Measurements from ENCODE around the gene AFF4.
"Not testable (repeated sequence)": the region's sequence is repeated elsewhere in the genome, so short reads cannot be mapped to it uniquely, and the experiment has no call there.

AFF4 gene

DNA sequence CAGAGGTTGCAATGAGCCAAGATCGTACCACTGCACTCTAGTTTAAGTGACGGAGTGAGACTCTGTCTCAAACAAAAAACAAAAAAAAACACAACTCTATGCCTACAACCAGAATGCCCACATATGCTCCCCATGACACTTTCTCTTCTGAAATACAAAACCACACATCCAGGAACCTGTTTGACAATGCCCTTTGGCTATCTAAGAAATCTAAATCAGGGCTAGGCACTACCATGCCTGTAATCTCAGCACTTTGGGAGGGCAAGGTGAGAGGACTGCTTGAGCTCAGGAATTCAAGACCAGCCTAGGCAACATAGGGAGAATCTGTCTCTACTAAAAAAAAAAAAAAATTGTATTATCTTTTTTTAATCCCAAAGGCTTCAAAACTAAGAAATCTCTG, 10.6 kb downstream of the AFF4 start:
- no peak for DNase-seq

DNA sequence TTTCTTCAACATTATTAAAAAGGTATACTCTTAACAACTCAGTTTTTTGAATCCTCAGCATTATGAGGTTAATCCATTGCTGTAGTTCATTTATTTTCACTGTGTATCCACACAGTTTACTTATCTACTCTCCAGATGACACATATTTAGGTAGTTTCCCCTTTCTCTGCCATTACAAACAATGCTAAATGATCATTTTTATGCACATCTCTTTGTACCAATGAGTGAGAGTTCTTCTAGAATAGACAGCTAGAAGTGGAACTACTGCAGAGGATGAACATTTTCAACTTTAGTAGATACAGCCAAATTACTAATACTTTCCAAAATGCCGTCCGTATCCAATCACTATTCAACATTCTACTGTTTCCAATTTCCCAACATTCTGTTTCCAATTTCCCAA, 11.5 kb downstream of the AFF4 start:
- DNase-seq, result no peak

DNA sequence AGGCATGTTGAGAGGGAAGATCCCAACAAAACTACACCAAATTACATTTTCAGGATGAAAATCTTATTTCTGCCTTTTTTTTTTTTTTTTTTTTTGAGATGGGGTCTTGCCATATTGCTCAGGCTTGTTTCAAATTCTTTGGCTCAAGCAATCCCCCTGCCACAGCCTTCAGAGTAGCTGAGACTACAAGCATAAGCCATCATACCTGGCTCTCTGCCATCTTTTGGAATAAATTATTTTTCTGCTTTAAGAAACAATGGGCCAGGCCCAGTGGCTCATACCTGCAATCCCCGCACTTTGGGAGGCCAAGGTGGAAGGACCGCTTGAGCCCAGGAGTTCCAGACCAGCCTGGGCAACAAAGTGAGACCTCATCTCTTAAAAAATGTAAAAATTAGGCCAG, 14.3 kb downstream of the AFF4 start:
- no peak for DNase-seq

- DNase-seq, result no peak
Measured at GRCh38 chr5:132947671-132948070, 15.8 kb downstream of the AFF4 start.

DNA sequence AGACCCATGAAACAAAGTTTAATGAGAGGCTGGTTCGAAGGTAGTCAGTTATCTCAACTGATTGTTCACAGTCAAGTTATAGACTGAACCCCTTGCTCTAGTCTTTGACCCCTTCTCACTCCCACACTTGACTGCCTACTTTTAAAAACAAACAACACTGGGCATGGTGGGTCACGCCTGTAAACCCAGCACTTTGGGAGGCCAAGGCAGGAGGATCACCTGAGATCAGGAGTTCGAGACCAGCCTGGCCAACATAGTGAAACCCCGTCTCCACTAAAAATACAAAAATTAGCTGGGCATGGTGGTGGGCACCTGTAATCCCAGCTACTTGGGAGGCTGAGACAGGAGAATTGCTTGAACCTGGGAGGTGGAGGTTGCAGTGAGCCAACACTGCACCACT, 18.1 kb downstream of the AFF4 start:
- not testable (repeated sequence) for DNase-seq

- no peak for DNase-seq
Measured at GRCh38 chr5:132943362-132944022, 19.9 kb downstream of the AFF4 start.

DNA sequence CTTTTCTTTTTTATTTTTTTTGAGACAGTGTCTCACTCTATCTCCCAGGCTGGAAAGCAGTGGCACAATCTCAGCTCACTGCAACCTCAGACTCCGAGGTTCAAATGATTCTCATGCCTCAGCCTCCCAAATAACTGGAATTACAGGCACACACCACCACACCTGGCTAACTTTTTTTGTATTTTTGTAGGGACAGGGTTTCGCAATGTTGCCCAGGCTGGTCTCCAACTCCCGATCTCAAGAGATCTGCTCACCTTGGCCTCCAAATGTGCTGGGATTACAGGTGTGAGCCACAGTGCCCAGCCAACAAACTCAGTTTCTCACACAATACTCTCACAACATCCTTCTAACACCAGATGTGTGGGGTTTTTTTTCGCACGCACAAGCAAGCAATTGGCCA, 22.1 kb downstream of the AFF4 start:
- DNase-seq, result no peak

DNA sequence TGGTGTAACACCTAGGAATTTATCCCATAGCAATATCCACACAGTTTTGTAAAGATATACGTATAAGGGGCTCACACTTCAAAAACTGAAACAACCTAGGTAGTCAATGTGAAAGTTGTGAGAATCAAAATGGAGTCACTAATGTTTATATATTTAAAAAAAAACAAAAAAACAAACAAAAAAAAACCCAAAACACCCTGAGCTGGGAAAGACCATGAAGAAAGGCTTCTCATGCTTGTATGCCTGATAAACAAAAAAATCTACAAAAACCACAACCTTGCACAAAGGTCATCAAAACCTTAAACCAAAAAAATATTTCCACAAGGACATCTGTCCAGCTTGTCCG, 35.4 kb downstream of the AFF4 start:
- DNase-seq, result no peak

DNA sequence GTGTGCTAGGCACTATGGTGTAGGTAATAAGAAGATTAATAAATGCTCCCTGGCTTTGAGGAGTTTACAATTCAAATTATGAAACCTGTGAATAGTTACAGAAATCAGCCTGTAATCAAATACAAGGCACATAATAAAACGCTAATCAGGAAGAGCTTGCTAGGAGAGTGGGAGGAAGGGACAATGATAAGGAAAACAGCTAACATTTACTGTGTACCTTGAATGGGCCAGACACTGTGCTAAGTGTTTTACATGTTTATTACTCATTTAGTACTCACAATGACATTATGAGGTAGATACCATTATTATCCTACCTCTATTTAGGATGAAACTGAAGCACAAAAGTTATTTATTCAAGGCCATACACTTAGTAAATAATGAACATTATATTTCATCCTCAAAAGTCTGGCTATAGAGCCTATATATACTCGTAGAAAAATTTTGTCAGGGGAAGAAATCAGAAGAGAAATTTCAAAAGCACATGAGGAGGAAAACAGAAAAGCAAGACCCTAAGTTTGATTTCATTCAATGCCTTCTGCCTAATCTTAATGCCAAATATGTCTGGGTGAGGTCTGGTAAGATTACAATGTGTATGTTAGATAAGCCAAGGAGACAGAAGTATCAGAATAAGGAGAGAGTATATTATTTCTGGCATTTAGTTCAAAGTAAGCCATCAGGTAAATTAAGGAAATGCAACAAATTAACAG, 35.9 kb downstream of the AFF4 start:
- DNase-seq, result no peak

DNA sequence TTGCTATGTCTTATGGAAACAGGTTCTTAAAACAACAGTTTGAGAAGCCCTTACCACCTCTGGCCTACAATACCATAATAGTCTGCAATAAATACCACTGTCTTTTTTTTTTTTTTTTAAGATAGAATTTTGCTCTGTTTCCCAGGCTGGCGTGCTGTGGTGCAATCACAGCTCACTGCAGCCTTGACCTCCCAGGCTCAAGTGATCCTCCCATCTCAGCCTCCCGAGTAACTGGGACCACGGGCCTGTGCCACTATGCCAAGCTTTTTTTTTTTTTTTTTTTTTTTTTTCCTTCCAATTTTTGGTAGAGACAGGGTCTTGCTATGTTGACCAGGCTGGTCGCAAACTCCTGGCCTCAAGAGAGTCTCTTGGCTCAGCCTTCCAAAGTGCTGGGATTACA, 37.0 kb downstream of the AFF4 start:
- DNase-seq, result no peak

- no peak for DNase-seq
Measured at GRCh38 chr5:132916086-132916485, 47.3 kb downstream of the AFF4 start.

DNA sequence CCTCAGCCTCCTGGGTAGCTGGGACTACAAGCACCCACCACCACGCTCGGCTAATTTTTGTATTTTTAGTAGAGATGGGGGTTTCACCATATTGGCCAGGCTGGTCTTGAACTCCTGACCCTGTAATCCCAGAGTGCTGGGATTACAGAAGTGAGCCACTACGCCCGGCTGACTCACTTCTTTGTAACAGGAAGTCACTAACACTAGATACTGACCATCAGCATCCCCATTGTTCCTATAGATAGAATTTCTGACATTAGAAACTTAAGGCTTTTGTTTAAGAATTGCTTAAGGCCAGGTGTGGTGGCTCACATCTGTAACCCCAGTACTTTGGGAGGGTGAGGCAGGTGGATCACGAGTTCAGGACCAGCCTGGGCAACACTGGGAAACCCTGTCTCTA, 47.8 kb downstream of the AFF4 start:
- DNase-seq, result no peak

- DNase-seq, result no peak
Measured at GRCh38 chr5:132909702-132910101, 53.7 kb downstream of the AFF4 start.

- DNase-seq, result no peak
Measured at GRCh38 chr5:132907161-132907560, 56.3 kb downstream of the AFF4 start.

DNA sequence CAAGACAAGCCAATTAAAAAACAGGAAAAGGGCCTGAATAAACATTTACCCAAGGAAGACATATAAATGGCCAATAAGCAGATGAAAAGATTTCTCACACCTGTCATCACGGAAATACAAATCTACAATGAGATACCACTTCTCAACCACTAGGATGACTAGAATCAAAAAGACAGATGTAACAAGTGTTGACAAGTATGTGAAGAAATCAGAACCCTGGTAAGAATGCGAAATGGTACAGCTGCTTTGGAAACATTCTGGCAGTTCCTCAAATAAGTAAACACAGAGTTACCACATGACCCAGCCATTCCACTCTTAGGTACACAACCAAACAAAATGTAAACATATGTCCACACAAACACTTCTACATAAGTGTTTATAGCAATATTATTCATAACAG, 57.5 kb downstream of the AFF4 start:
- no peak for DNase-seq

DNA sequence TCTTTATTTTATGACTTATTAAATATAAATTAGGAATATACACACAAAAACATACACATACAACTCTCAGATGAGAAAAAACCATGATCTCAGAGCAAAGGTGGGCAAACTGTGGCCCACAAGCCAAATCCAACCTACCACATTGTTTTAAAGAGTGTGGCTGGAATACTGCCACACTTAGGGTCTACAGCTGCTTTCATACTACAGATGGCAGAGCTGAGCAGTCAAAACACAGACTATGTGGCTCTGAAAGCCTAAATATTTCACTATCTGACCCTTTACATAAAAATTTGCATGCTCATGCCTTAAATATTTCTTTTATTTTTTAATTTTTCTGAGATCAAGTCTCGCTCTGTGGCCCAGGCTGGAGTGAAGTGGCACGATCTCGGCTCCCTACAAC, 61.7 kb downstream of the AFF4 start:
- no peak for DNase-seq

DNA sequence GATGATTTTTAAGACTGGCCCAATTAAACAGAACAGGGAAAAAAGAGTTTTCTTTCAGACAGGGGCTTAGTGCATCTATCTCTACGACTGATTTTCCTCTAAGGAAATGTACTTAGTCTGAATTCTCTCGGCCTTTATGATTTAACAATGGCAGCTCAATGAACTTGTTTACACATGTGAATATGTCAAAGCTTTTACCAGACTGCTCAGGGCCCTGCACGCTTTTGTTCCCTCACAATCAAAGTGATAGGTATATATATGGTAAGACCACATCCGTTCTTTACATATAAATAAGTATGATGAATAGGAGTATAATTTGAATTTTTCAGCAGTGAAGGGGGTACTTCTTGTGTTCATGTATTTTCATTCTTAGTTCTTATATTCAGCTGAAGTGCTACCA, 62.4 kb downstream of the AFF4 start:
- DNase-seq, result no peak

GRCh38 chr5:132898094-132898493, 65.3 kb downstream of the AFF4 start:
- no peak for DNase-seq

DNA sequence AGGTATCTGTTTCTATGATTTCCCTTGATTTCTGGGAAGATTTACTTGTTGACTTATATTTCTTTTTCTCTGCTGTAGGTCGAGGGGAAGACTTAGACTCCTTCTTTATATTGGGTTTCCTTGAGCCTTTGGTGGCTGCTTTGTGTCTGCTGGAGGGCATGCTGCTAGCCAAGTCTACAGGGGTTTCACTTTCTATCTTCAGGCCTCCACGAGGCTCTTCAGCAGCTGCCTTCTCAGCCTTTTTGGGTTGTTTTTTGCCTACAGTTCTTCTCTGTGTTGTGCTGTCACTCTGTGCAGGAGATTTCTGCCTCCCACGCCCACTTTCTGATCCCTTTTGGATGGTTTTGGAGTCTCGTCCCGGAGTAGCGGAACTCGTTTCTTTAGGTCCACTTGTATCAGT, 66.7 kb downstream of the AFF4 start:
- DNase-seq, result no peak

- no peak for DNase-seq
Measured at GRCh38 chr5:132895719-132896305, 67.6 kb downstream of the AFF4 start.

DNA sequence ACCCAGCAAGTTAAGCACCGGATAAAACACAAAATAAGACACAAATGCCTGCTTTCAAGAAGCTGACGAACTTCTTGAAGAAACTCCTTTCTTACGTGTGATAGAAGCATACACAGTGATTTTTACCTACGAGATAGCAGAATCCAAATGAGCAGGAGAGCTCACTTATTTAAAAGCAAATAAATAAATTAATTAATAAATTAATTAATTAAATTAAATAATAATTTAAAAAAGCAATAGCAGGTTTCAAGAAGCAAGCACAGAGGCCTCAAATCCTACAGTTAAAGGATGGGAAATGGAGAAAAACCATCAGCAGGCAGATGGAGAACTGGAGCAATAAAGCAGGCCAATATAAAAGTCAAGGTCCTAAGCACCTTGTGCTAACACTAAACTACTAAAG, 72.6 kb downstream of the AFF4 start:
- DNase-seq, result no peak

- DNase-seq, result no peak
Measured at GRCh38 chr5:132889501-132889900, 73.9 kb downstream of the AFF4 start.

GRCh38 chr5:132887283-132887682, 76.2 kb downstream of the AFF4 start:
- no peak for DNase-seq

DNA sequence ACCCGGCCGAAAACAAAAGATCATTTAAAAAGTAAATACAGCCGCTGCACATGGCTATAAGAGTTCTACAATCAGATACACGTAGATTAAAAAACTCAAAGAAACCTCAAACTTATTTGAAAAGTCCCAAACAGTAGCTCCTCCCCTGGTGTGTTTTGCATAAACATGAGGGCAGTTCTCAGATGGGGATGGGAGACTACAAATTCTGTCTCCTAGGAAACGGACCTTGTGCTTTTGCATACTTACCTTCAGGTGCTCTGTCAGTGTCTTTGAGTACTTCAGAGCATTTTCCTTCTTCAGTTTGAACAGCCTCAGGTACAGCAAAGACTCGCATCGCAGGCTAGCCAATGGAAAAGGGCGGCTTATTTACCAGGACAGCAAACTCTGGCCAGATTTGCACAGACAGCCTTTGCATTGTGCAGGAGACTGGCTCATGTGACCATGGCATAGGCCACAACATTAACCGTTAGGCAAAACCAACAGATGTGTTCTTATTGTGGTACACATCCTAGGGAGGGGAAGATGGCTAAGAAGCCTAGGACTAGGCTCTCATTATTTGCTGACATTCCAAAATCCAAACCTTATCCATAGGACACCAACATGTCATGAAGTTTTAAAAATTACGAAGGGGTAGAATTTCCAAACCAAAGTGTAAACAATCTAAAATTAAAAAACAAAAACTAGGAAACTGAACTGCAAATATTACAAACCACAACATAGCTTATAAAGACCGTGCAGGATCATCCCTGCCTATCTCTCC, 77.2 kb downstream of the AFF4 start:
- no peak for DNase-seq
